Subcutaneous abdominal adipose tissue (tissue), 5 donors: Measurements from ENCODE around the gene POTEB3.
"Not testable (repeated sequence)": the region's sequence is repeated elsewhere in the genome, so short reads cannot be mapped to it uniquely, and the experiment has no call there.

Experiments used
- H3K27ac ChIP-seq: one replicate; pipeline ENCODE4 v1.7.0; 2013; ENCODE audit warnings: low read depth, mild to moderate bottlenecking, inconsistent platforms, low read length, moderate library complexity
- H3K27me3 ChIP-seq, 5 donors: one replicate each; pipeline ENCODE4 v1.7.0; 2013; ENCODE audit warnings: low read length in 5 of 5, inconsistent platforms in 1 of 5; ENCODE audit not compliant: control insufficient read depth in 5 of 5, insufficient read depth in 4 of 5
- H3K36me3 ChIP-seq, 5 donors: one replicate each; pipeline ENCODE4 v1.7.0; 2013; ENCODE audit warnings: low read length in 5 of 5; ENCODE audit not compliant: control insufficient read depth in 5 of 5, insufficient read depth in 5 of 5
- H3K4me1 ChIP-seq, 5 donors: one replicate each; pipeline ENCODE4 v1.7.0; 2013; ENCODE audit warnings: low read length in 5 of 5, mild to moderate bottlenecking in 3 of 5, moderate library complexity in 1 of 5; ENCODE audit not compliant: control insufficient read depth in 5 of 5, insufficient read depth in 5 of 5
- H3K4me3 ChIP-seq, 5 donors: one replicate each; pipeline ENCODE4 v1.7.0; 2013; ENCODE audit warnings: low read length in 5 of 5, low read depth in 1 of 5
- H3K9ac ChIP-seq, 5 donors: one replicate each; pipeline ENCODE4 v1.7.0; 2013; ENCODE audit warnings: low read length in 5 of 5, mild to moderate bottlenecking in 4 of 5, moderate library complexity in 3 of 5
- H3K9me3 ChIP-seq, 5 donors: one replicate each; pipeline ENCODE4 v1.7.0; 2013; ENCODE audit warnings: low read length in 5 of 5; ENCODE audit not compliant: control insufficient read depth in 5 of 5
- donor health status: healthy.
- donor health status: healthy.
- donor health status: healthy.
- donor health status: healthy.
- donor health status: healthy.

The POTEB3 gene

DNA sequence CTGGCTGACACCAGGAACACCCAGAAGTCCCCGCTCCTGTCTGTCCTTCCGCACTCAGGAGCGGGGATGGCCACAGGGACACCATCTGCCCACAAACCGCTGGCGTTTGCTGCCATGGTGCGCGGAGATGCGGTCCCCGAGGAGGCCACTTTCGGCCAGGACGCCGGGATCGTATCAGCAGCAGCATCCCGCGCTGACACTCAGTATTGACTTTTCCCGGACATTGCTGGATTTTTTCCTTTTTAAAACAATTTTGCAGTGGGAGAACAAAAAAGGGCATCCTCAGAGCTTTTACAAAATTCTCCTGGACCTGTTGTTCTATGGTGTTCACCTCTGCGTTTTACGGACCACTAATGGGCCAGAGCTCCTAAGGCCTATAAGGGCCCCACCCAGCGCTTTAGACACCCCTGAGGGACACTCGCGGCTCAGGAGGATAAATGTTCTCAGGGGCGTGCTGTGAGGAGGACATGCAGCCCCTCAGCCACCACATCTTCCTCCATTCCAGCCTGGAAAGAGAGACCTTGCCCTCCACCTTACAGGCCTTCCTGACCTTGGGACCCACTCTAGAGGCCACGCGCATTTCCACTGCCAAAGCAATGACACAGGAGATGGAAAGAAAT is 56.3 kb downstream of the POTEB3 start:
- not testable (repeated sequence) for H3K9ac ChIP-seq, H3K9me3 ChIP-seq, H3K27ac ChIP-seq, H3K36me3 ChIP-seq, H3K4me3 ChIP-seq, H3K27me3 ChIP-seq, H3K4me1 ChIP-seq

- H3K36me3 ChIP-seq, H3K27ac ChIP-seq, H3K9me3 ChIP-seq: not testable (repeated sequence)
These were observed 66.6 kb downstream of the POTEB3 start for GRCh38 chr15:21373682-21374081.

DNA sequence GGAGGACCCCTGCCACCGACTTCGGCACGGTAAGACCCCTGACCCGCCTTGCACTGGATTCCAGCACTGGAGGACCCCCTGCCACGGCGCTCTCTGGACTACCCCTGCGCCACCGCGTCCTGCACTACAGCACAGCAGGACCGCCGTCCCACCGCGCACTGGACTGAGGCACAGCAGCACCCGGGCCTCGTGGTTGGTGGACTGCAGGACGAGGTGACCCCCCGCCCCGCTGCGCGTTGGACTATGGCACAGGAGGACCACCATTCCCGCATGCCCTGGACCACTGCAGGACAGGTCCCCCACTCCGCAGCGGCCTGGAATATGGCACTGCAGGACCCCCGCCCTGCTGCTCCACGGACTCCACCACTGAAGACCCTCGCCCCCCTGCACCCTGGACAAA is 71.1 kb downstream of the POTEB3 start:
- not testable (repeated sequence) for H3K27me3 ChIP-seq, H3K9me3 ChIP-seq, H3K4me3 ChIP-seq

More at GRCh38 chr15:21373682-21374081, 66.6 kb downstream of the POTEB3 start:
- H3K27me3 ChIP-seq, H3K4me3 ChIP-seq, H3K4me1 ChIP-seq, H3K9ac ChIP-seq: not testable (repeated sequence)

DNA sequence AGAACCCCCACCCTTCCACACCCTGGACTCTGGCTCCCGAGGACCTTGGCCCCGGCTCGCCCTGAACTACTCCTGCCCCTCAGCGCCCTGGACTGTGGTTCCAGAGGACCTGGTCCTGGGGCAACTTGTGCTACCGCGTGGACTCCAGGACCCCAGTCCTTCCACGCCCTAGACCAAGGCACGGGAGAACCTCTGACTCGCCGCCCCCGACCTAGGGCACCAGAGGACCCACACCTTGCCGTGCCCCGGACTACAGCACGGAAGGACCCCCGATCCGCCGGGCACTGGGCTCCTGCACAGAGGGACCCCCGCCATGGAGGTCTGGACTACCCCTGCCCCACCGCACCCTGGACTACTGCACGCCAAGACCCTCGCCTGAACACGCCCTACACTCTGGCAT is 71.7 kb downstream of the POTEB3 start:
- H3K36me3 ChIP-seq, H3K27me3 ChIP-seq, H3K9ac ChIP-seq, H3K4me1 ChIP-seq, H3K27ac ChIP-seq, H3K4me3 ChIP-seq, H3K9me3 ChIP-seq: not testable (repeated sequence)

More for the DNA sequence above, 71.1 kb downstream of the POTEB3 start:
- H3K4me1 ChIP-seq, H3K27ac ChIP-seq, H3K36me3 ChIP-seq, H3K9ac ChIP-seq: not testable (repeated sequence)
